Mucosa of descending colon (tissue), 3 donors: ENCODE data around the gene ACAA2. TPM values are rescaled to one million over a fixed set of nuclear protein-coding genes. Genes with fewer than 3 reads are reported as not detected.

Experiments used
- ATAC-seq: fragments of 200-7000 bp; cut with Tn5 transposase; one replicate; pipeline ENCODE4 v1.9.1; 2020; ENCODE audit warnings: mild to moderate bottlenecking, moderate library complexity
- DNase-seq, 3 donors: peaks; one replicate each; pipeline ENCODE4 v3.0.0-alpha.2; 2020
- H3K36me3 ChIP-seq: fragments of 200-600 bp; one replicate; pipeline ENCODE4 v1.8.0; 2021; ENCODE audit warnings: low read depth, mild to moderate bottlenecking
- H3K4me1 ChIP-seq: fragments of 200-600 bp; one replicate; pipeline ENCODE4 v1.8.0; 2021; ENCODE audit warnings: low read depth, mild to moderate bottlenecking
- H3K4me3 ChIP-seq: fragments of 200-600 bp; one replicate; pipeline ENCODE4 v1.8.0; 2021; ENCODE audit warnings: mild to moderate bottlenecking
- H3K9me3 ChIP-seq: fragments of 200-600 bp; one replicate; pipeline ENCODE4 v1.8.0; 2021; ENCODE audit warnings: mild to moderate bottlenecking
- intact Hi-C, 2 donors: fragments of 100-400 bp; cut with DNase I in 1 of 2; cut with micrococcal nuclease in 1 of 2; formaldehyde crosslinking; loops; one replicate each; pipeline versions ENCODE4 v1.11.0 to v1.11.1; 2022; cut with DNase I, micrococcal nuclease
- total RNA-seq, 3 donors: library from RNA; stranded (reverse); fragmentation: NEBNext Ultra II Directional in 2 of 3; extraction: Animal tissue kit (Norgen Biotek cat#: 25700) in 2 of 3; gene quantifications; one replicate each; pipeline versions ENCODE4 v1.2.1 to v1.2.4, GENCODE V29; 2021 to 2023
- TF ChIP-seq, protein P1 (sequence below): fragments of 200-600 bp; IDR thresholded peaks from one replicate; pipeline ENCODE4 v1.8.0; 2022; ENCODE audit warnings: antibody characterized with exemption, mild to moderate bottlenecking
- donor health status: DM: no; HTN: no; CAD: no; lungs with moderate emphysema.
- donor health status: DM: no; HTN: no; CAD: no.
- donor health status: DM: no; HTN: yes; CAD: no.

The ACAA2 gene
- total RNA-seq, 3 donors from 2014 or later: 148 to 332 (median 281) TPM

DNA sequence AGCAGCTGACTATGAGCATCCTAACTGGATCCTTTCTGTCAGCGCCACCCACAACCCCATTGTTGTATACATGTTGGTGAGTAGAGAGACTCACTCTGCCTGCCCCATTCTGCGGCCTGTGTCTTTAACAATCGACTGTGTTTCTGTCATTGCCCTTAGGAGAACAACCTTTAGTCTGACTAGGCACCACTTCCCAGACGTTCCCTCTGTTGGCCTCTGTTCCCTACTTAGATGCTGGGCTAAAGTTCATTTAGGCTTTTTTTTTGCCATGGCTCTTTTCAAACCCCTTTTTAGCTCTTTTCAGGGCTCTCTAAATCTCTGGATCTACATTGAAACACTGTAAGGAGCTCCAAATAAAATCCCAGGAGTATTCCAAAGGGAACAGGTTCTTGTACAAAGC is 20.5 kb upstream of the ACAA2 start:
- TF ChIP-seq, protein P1, sequence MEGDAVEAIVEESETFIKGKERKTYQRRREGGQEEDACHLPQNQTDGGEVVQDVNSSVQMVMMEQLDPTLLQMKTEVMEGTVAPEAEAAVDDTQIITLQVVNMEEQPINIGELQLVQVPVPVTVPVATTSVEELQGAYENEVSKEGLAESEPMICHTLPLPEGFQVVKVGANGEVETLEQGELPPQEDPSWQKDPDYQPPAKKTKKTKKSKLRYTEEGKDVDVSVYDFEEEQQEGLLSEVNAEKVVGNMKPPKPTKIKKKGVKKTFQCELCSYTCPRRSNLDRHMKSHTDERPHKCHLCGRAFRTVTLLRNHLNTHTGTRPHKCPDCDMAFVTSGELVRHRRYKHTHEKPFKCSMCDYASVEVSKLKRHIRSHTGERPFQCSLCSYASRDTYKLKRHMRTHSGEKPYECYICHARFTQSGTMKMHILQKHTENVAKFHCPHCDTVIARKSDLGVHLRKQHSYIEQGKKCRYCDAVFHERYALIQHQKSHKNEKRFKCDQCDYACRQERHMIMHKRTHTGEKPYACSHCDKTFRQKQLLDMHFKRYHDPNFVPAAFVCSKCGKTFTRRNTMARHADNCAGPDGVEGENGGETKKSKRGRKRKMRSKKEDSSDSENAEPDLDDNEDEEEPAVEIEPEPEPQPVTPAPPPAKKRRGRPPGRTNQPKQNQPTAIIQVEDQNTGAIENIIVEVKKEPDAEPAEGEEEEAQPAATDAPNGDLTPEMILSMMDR: no peak
- Histone ChIP-seq H3K36me3 (no peaks in the 10 kb centered on the region), H3K4me3 (no peak overlapping the region), H3K9me3 (no peaks in the 10 kb centered on the region), H3K4me1 (no peaks in the 10 kb centered on the region)
- intact Hi-C loops: no loop called here
- peak; percentile 71 for ATAC-seq
- no peak for DNase-seq

DNA sequence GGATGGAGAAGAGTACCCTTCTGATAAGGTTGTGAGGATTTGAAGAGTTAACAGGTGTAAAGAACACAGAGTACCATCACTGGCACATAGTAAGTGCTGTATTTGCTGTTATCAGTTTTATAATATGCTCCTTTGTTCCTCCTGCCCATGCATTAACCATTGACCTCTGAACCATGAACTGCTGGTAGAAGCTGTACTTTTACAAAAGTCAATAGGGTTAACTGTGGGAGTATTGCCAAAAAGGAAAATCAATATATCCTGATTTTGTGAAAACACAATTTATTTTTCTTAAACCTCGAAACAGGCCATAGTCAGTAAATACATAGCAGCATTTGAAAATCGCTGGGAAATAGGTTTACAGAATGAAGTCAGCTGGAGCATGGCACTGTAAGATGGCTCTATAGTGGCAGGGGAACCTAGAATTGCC is 18.9 kb upstream of the ACAA2 start:
- intact Hi-C loops: no loop called here
- DNase-seq (no peak), ATAC-seq (peak; percentile 47)
- no peak overlapping the region for H3K4me3 ChIP-seq
- no peaks in the 10 kb centered on the region for H3K4me1 ChIP-seq
- H3K9me3 ChIP-seq: no peaks in the 10 kb centered on the region
- TF ChIP-seq, protein P1: no peak
- no peaks in the 10 kb centered on the region for H3K36me3 ChIP-seq

DNA sequence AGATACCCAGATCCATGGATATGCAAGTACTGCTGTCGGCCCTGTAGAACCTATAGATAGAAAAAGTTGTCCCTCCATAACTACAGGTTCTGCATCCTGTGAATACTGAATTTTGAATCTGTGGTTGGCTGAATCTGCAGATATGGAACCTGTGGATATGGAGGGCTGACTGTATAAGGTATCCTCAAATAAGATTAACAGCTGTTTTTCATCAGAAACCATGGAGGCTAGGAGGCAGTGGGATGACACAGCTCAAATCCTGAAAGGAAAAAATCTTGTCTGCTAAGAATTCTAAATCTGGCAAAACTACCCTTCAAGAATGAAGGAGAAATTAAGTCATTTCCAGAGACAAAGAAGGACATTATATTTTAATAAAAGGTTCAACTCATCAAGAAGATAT is 14.7 kb upstream of the ACAA2 start:
- ATAC-seq (no peak), DNase-seq (no peak)
- H3K4me3 ChIP-seq: no peak overlapping the region
- H3K9me3 ChIP-seq: no peaks in the 10 kb centered on the region
- TF ChIP-seq, protein P1: no peak
- H3K4me1 ChIP-seq: no peaks in the 10 kb centered on the region
- intact Hi-C loops: no loop called here
- no peaks in the 10 kb centered on the region for H3K36me3 ChIP-seq

DNA sequence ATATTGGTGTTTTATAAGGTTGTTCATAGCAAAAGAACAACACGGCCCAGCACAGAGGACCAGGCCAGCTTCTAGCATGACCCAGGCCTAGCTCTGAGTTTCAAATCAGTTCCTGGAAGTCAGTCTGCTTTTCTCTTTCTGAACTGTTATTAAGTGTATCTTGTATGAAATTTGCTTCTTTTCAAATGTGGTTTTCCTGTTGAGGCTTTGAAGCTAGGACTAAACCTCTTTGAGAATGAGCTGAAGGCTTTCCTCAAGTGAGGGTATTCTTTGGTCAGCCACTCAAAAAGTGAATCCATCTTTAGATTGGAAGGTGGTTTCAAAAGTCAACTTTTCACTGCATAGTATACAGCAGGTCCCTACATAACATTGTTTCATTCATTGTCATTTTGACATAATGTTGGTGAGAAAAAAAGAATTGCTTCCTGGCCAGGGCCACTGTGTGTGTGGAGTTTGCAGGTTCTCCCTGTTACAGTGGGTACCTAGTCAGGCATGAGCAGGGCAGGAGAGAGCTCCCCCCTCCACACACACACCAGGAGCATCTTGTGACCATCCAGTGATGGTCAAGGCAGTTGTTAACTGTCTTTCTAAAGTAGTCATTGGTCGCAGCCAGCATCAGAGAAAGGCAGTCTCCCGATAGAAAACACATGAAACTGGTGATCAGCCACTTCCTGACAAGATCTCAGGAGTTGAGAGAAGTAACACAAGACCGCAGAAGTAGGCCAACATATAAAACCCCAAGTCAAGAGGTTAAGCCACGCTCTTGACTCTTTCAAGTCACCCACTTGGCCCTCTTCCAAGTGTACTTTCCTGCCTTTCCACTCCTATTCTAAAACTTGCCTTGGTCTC is 6.7 kb upstream of the ACAA2 start:
- TF ChIP-seq, protein P1: no peak
- H3K4me1 ChIP-seq: peaks cover 19% of the 10 kb centered on the region
- peak; percentile 45 for ATAC-seq
- peak in 1 of 3 donors; percentile 47 for DNase-seq
- no peaks in the 10 kb centered on the region for H3K36me3 ChIP-seq
- no peak overlapping the region for H3K4me3 ChIP-seq
- intact Hi-C loops: no loop called here
- no peaks in the 10 kb centered on the region for H3K9me3 ChIP-seq

DNA sequence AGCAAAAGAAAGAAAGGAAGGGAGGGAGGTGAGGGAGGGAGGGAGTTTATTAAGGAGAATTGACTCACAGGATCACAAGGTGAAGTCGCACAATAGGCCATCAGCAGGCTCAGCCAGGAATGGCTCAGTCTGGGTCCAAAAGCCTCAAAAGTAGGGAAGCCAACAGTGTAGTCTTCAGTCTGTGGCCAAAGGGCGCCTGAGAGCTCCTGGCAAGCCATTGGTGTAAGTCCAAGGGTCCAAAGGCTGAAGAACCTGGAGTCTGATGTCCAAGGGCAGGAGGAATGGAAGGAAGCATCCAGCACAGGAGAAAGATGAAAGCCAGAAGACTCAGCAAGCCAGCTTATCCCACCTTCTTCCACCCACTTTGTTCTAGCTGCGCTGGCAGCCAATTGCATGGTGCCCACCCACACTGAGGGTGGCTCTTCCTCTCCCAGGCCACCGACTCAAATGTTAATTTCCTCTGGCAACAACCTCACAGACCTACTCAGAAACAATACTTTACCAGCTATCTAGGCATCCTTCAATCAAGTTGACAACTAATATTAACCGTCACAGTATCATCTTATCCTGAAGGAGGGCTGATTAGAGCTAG is 5.8 kb upstream of the ACAA2 start:
- intact Hi-C loops: no loop called here
- Histone ChIP-seq H3K4me3 (no peak overlapping the region), H3K36me3 (no peaks in the 10 kb centered on the region), H3K9me3 (no peaks in the 10 kb centered on the region), H3K4me1 (peaks cover 22% of the 10 kb centered on the region)
- no peak for DNase-seq
- TF ChIP-seq, protein P1: no peak
- ATAC-seq: no peak
